ENCODE data around the gene KIAA0825. TPM values are rescaled to one million over a fixed set of nuclear protein-coding genes. Genes with fewer than 3 reads are reported as not detected.

KIAA0825 gene
- total RNA-seq, 1 experiment from 2014 or later = 1.9 TPM

GRCh38 chr5:94374336-94374735, 244.1 kb downstream of the KIAA0825 start:
- intact Hi-C loops (cut with micrococcal nuclease; ENCODE audit: unreplicated experiment) = no loop called here

GRCh38 chr5:94367900-94368299, 250.5 kb downstream of the KIAA0825 start:
- Histone ChIP-seq H2AFZ (no peak overlapping the region), H3K4me3 (no peak overlapping the region), H4K20me1 (ENCODE audit: insufficient read depth) (no peaks in the 10 kb centered on the region), H3K9me2 (ENCODE audit: insufficient read depth) (no peaks in the 10 kb centered on the region), H3K27ac (no peak overlapping the region), H3K4me2 (no peak overlapping the region), H3F3A (ENCODE audit: insufficient read depth, low read depth) (no peaks in the 10 kb centered on the region), H3K36me3 (ENCODE audit: low read depth) (no peaks in the 10 kb centered on the region), H3K27me3 (ENCODE audit: insufficient read depth, low read depth) (no peaks in the 10 kb centered on the region), H3K9me3 (ENCODE audit: insufficient read depth, low read depth) (no peaks in the 10 kb centered on the region; the same call in 1 of the 2 replicates), H3K4me1 (replicated peaks; ENCODE audit: insufficient read depth) (no peaks in the 10 kb centered on the region; the same call in 1 of the 2 replicates), H3K79me2 (ENCODE audit: low read depth) (no peaks in the 10 kb centered on the region)
- intact Hi-C loops (cut with micrococcal nuclease; ENCODE audit: unreplicated experiment) = no loop called here
- DNase-seq = no peak
- CTCF ChIA-PET = no interaction called here
- no peak for TF ChIP-seq EZH2 (IDR thresholded peaks at IDR 0.05; ENCODE audit: low read depth)
- no peak for TF ChIP-seq CTCF (conservative IDR thresholded peaks at IDR 0.05)
- POLR2A ChIA-PET (ENCODE audit: unreplicated experiment) = no interaction called here
- no TSS peak for BruUV-seq (replicated peaks)

More at GRCh38 chr5:94374336-94374735, 244.1 kb downstream of the KIAA0825 start:
- Histone ChIP-seq H3K36me3 (ENCODE audit: low read depth) (no peaks in the 10 kb centered on the region), H4K20me1 (ENCODE audit: insufficient read depth) (no peaks in the 10 kb centered on the region), H3K27ac (no peak overlapping the region), H3K27me3 (ENCODE audit: insufficient read depth, low read depth) (no peaks in the 10 kb centered on the region), H3K79me2 (ENCODE audit: low read depth) (no peaks in the 10 kb centered on the region), H3K4me2 (no peak overlapping the region), H3K9me2 (ENCODE audit: insufficient read depth) (no peaks in the 10 kb centered on the region), H3K9me3 (ENCODE audit: insufficient read depth, low read depth) (no peaks in the 10 kb centered on the region), H3F3A (ENCODE audit: insufficient read depth, low read depth) (no peaks in the 10 kb centered on the region), H2AFZ (no peak overlapping the region), H3K4me1 (replicated peaks; ENCODE audit: insufficient read depth) (no peaks in the 10 kb centered on the region), H3K4me3 (no peak overlapping the region)
- ChIA-PET CTCF (no interaction called here), POLR2A (ENCODE audit: unreplicated experiment) (no interaction called here)
- TF ChIP-seq EZH2 (IDR thresholded peaks at IDR 0.05; ENCODE audit: low read depth) = no peak
- no peak for TF ChIP-seq CTCF (conservative IDR thresholded peaks at IDR 0.05)
- BruUV-seq (replicated peaks) = no TSS peak
- no peak for DNase-seq

GRCh38 chr5:94366811-94367210, 251.6 kb downstream of the KIAA0825 start:
- ChIA-PET POLR2A (ENCODE audit: unreplicated experiment) (no interaction called here), CTCF (no interaction called here)
- Histone ChIP-seq H3K27me3 (ENCODE audit: insufficient read depth, low read depth) (no peaks in the 10 kb centered on the region), H2AFZ (no peak overlapping the region; the same call in 1 of the 2 replicates), H3K4me3 (no peak overlapping the region), H3K4me2 (no peak overlapping the region), H3K4me1 (replicated peaks; ENCODE audit: insufficient read depth) (no peaks in the 10 kb centered on the region; the same call in 1 of the 2 replicates), H4K20me1 (ENCODE audit: insufficient read depth) (no peaks in the 10 kb centered on the region), H3K27ac (no peak overlapping the region), H3K9me2 (ENCODE audit: insufficient read depth) (no peaks in the 10 kb centered on the region), H3K79me2 (ENCODE audit: low read depth) (no peaks in the 10 kb centered on the region), H3F3A (ENCODE audit: insufficient read depth, low read depth) (no peaks in the 10 kb centered on the region), H3K9me3 (ENCODE audit: insufficient read depth, low read depth) (no peaks in the 10 kb centered on the region; the same call in 1 of the 2 replicates), H3K36me3 (ENCODE audit: low read depth) (no peaks in the 10 kb centered on the region)
- intact Hi-C loops (cut with micrococcal nuclease; ENCODE audit: unreplicated experiment) = no loop called here
- TF ChIP-seq EZH2 (IDR thresholded peaks at IDR 0.05; ENCODE audit: low read depth) = no peak
- no peak for DNase-seq
- no TSS peak for BruUV-seq (replicated peaks)

GRCh38 chr5:94362857-94363256, 255.5 kb downstream of the KIAA0825 start:
- POLR2A ChIA-PET (ENCODE audit: unreplicated experiment) = interaction anchor here (0.6 kb wide), 1 partner anchor 355 kb away, joined by 3 read pairs; no protein-coding TSS in a partner anchor
- H2AFZ ChIP-seq = no peak overlapping the region
- no peaks in the 10 kb centered on the region; the same call in 1 of the 2 replicates for H3K4me1 ChIP-seq (replicated peaks; ENCODE audit: insufficient read depth)
- CTCF ChIA-PET = no interaction called here
- no peak for TF ChIP-seq CTCF (conservative IDR thresholded peaks at IDR 0.05)
- no peak for TF ChIP-seq EZH2 (IDR thresholded peaks at IDR 0.05; ENCODE audit: low read depth)
- intact Hi-C loops (cut with micrococcal nuclease; ENCODE audit: unreplicated experiment) = no loop called here
- H3K9me3 ChIP-seq (ENCODE audit: insufficient read depth, low read depth) = no peaks in the 10 kb centered on the region; the same call in 1 of the 2 replicates
- peaks cover 9% of the 10 kb centered on the region; the same call in 1 of the 2 replicates for H3K9me2 ChIP-seq (ENCODE audit: insufficient read depth)
- no peaks in the 10 kb centered on the region for H4K20me1 ChIP-seq (ENCODE audit: insufficient read depth)
- H3K4me2 ChIP-seq = no peak overlapping the region
- H3F3A ChIP-seq (ENCODE audit: insufficient read depth, low read depth) = no peaks in the 10 kb centered on the region
- BruUV-seq (replicated peaks) = no TSS peak
- H3K79me2 ChIP-seq (ENCODE audit: low read depth) = no peaks in the 10 kb centered on the region
- no peaks in the 10 kb centered on the region for H3K27me3 ChIP-seq (ENCODE audit: insufficient read depth, low read depth)
- no peak overlapping the region for H3K4me3 ChIP-seq
- no peak for DNase-seq
- no peak overlapping the region for H3K27ac ChIP-seq
- no peaks in the 10 kb centered on the region for H3K36me3 ChIP-seq (ENCODE audit: low read depth)
